GM10847 (cell line): ENCODE data around the gene BCAS3.

ENCODE experiments used
- POLR2A ChIP-seq: IDR thresholded peaks from 2 replicates; pipeline ENCODE4 v1.6.1; 2011; ENCODE audit not compliant: insufficient read length; ENCODE audit errors: extremely low read depth

BCAS3 gene

DNA sequence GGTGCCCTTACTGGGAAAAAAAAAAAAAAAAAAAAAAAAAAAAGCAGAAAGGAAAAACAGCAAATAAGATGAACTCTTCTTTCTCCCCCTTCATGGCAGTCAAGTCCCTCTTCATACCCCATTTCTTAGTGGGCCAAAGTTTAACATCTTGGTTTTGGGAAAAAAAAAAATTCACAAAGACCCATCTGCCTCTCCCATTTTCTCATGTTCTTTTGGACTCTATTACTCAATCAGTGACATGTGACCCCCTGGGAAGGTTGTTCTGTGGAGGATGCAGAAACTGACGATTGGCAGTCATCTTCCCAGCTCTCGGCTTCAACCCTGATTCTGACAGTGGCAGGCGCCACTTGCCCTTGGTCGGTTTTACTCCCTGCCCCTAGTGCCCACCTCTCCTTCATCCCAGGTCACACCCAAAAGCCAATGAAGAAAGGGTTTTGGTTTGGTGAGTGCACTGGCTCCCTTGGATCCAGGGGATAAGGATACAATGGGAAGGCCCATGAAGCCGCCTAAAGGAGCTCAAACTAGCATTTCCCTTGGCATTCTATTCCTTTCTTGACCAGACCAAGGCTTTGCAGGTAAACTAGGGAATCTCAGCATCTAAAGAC is 661.3 kb downstream of the BCAS3 start:
- no peak for TF ChIP-seq POLR2A

DNA sequence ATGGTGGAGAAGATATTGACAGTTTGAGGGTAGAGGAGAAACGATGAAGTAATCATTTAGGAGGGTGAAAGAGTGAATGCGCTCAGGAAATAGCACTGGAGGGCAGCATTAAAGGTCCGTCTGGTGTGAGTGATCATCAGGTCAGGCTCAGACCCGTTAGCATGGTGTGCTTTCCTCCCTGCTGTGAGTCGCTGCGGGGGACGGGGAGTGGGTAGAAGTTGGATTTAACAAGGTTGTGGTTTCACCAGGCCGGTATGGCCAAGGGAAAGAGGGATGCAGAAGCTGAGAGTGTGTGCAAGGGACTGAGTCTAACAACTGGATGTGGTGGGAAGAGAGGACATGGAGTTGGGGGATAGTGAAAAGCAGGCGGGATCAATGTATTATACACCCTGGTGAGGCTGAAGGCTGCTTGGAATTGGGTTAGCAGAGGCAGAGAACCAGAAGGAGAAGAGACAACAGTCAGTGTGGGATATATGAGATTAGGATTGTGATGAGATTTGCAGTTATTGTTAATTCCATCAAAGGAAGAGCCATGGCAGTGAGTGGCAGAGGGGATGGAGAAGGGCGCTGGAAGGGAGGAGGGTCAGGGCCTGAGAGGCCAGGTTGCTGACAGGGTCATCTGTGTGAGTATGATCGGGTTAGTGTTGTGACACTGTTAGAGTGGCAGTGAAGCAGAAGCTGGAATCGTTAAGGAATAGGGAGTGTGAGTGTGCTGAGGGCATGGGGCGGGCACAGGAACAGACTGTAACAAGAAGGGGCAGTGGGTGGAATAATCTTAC is 663.0 kb downstream of the BCAS3 start:
- no peak for TF ChIP-seq POLR2A

GRCh38 chr17:61343576-61343975 is 665.9 kb downstream of the BCAS3 start:
- no peak for TF ChIP-seq POLR2A

- TF ChIP-seq POLR2A: no peak
Measured at GRCh38 chr17:61345061-61345460, 667.4 kb downstream of the BCAS3 start.

DNA sequence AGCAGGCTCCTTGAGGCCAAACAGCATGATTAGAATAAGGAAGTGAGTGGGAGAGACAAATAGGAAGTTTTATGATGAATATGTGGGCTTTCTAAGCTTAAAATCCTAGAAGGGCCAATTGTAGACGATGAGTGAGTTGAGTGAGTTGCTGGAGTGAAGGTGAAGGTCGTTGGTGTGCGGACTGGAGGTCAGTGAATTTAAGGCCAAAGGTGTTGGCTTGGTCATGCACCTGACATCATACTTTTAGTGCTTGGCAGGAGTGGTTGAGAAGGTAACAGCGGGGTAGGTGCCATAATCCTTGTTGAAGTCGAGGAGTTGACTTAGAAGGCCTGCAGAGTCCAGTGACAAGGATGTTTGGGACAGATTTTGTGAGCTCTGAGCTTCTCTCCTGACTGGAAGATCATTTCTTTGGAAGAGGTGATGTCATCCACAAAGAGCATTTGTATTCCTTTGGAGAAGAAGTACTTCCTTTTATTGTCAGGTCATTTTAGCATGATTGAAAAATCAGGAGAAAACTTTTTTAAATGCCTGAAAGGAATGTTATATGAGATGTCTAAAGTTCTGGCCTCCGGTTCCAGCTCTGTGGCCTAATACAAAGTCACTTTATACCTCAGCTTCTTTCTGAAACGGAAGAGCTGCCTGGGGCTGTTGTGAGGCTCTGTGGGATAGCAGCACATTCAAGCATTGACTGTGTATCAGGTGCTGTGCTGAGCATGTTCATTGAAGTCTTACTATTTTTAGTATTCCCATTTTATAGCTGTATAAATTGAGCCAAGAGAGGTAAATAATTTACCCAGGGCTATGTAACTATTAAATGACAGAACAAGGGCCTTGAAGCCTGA is 668.4 kb downstream of the BCAS3 start:
- TF ChIP-seq POLR2A: no peak

GRCh38 chr17:61349350-61349749 is 671.7 kb downstream of the BCAS3 start:
- TF ChIP-seq POLR2A: no peak

GRCh38 chr17:61351745-61352407 is 674.2 kb downstream of the BCAS3 start:
- no peak for TF ChIP-seq POLR2A

DNA sequence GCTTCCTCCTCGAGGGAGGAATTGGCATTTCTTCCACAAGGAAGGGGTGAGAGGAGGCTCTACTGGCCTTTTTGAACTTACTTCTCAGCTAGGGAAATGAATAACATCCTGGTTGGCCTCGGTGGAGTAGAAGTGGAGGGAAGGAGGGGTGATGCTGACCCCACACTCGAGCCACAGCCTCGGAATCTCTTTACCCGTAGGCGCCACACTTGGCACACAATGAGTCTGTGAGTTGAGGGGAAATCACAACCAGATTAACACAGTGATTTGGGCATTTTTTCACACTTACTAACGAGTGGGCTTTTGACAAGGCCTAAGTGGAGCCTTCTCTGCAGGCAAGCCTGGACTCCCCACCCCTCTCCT is 674.7 kb downstream of the BCAS3 start:
- TF ChIP-seq POLR2A: no peak

- TF ChIP-seq POLR2A: no peak
Measured at GRCh38 chr17:61352781-61353491, 675.3 kb downstream of the BCAS3 start.

- no peak for TF ChIP-seq POLR2A
Measured at GRCh38 chr17:61353615-61354014, 676.0 kb downstream of the BCAS3 start.

- TF ChIP-seq POLR2A: no peak
Measured at GRCh38 chr17:61354895-61355874, 677.5 kb downstream of the BCAS3 start.

GRCh38 chr17:61360318-61360943 is 682.8 kb downstream of the BCAS3 start:
- no peak for TF ChIP-seq POLR2A

GRCh38 chr17:61361084-61361483 is 683.4 kb downstream of the BCAS3 start:
- TF ChIP-seq POLR2A: no peak
